PC-3 (cell line): ENCODE data around the gene VPS13C. TPM values are rescaled to one million over a fixed set of nuclear protein-coding genes. Genes with fewer than 3 reads are reported as not detected.

Experiments used
- ATAC-seq: fragments of 200-7000 bp; cut with Tn5 transposase; 2 replicates; pipeline ENCODE4 v1.9.1; 2020; ENCODE audit warnings: mild to moderate bottlenecking, moderate library complexity
- BruUV-seq: library from RNA; stranded (reverse); fragments of 400-500 nt; replicated peaks from 2 replicates; lab custom pipeline; 2021; lab: Mats Ljungman, UMichigan
- CTCF ChIA-PET: fragments of 300-600 bp; sonication (Branson Sonifier 250); formaldehyde crosslinking; loops from one replicate; lab custom pipeline; 2022; ENCODE audit warnings: antibody characterized with exemption; lab: Charles Lee
- POLR2A ChIA-PET: fragments of 300-600 bp; sonication (Branson Sonifier 250); formaldehyde crosslinking; loops from one replicate; lab custom pipeline; 2022; ENCODE audit warnings: antibody characterized with exemption; ENCODE audit not compliant: unreplicated experiment; lab: Charles Lee
- DNase-seq: peaks from one replicate; pipeline ENCODE4 v3.0.0-alpha.2; 2015
- H2AFZ ChIP-seq: fragments of 300-600 bp; sonication (generic); 2 replicates; pipeline ENCODE4 v1.6.0; 2016; ENCODE audit warnings: antibody characterized with exemption, low read length
- H3F3A ChIP-seq: fragments of 300-600 bp; sonication (generic); one replicate; pipeline ENCODE4 v1.6.0; 2017; ENCODE audit warnings: antibody characterized with exemption, low read length, control low read depth, mild to moderate bottlenecking; ENCODE audit not compliant: unreplicated experiment
- H3K27ac ChIP-seq: fragments of 300-600 bp; sonication (generic); 2 replicates; pipeline ENCODE4 v1.5.1; 2016; ENCODE audit warnings: mild to moderate bottlenecking, low read length
- H3K27me3 ChIP-seq: fragments of 300-600 bp; sonication (generic); 2 replicates; pipeline ENCODE4 v1.6.1; 2016; ENCODE audit warnings: low read length, mixed read lengths
- H3K36me3 ChIP-seq: fragments of 300-600 bp; sonication (generic); 2 replicates; pipeline ENCODE4 v1.6.1; 2016; ENCODE audit warnings: low read depth, mixed run types, low read length, mixed read lengths
- H3K4me1 ChIP-seq: fragments of 300-600 bp; sonication (generic); 2 replicates; pipeline ENCODE4 v1.5.1; 2016; ENCODE audit warnings: low read length; ENCODE audit not compliant: insufficient read depth
- H3K4me2 ChIP-seq: fragments of 300-600 bp; sonication (generic); 2 replicates; pipeline ENCODE4 v1.6.0; 2016; ENCODE audit warnings: low read length
- H3K4me3 ChIP-seq: fragments of 300-600 bp; sonication (generic); 2 replicates; pipeline ENCODE4 v1.5.1; 2016; ENCODE audit warnings: mild to moderate bottlenecking, low read length, mixed read lengths
- H3K79me2 ChIP-seq: fragments of 300-600 bp; sonication (generic); 2 replicates; pipeline ENCODE4 v1.6.1; 2017; ENCODE audit warnings: low read length, mixed read lengths
- H3K9ac ChIP-seq: fragments of 300-600 bp; sonication (generic); 2 replicates; pipeline ENCODE4 v1.6.0; 2016; ENCODE audit warnings: mild to moderate bottlenecking, low read length
- H3K9me2 ChIP-seq: fragments of 300-600 bp; sonication (generic); replicated peaks from 2 replicates; pipeline ENCODE4 v1.6.1; 2016; ENCODE audit warnings: mixed run types, low read length, mixed read lengths
- H3K9me3 ChIP-seq: fragments of 300-600 bp; sonication (generic); 2 replicates; pipeline ENCODE4 v1.6.1; 2016; ENCODE audit warnings: low read length, mixed read lengths
- H4K20me1 ChIP-seq: fragments of 300-600 bp; sonication (generic); 2 replicates; pipeline ENCODE4 v1.6.1; 2016; ENCODE audit warnings: low read length, mixed read lengths
- CTCF ChIP-seq: fragments of 300-600 bp; sonication (generic); conservative IDR thresholded peaks from 2 replicates; pipeline ENCODE4 v1.5.1; 2017; ENCODE audit warnings: antibody characterized with exemption, low read depth, mild to moderate bottlenecking, low read length
- EZH2 ChIP-seq: fragments of 300-600 bp; sonication (generic); IDR thresholded peaks from one replicate; pipeline ENCODE4 v1.6.1; 2017; ENCODE audit warnings: antibody characterized with exemption, mild to moderate bottlenecking, low read length; ENCODE audit not compliant: unreplicated experiment
- EZH2phosphoT487 ChIP-seq: fragments of 300-600 bp; sonication (generic); IDR thresholded peaks from 2 replicates; pipeline ENCODE4 v1.6.1; 2018; ENCODE audit warnings: mild to moderate bottlenecking, antibody characterized with exemption, low read length, borderline replicate concordance
- intact Hi-C: fragments of 100-400 bp; cut with micrococcal nuclease; formaldehyde crosslinking; loops from 2 replicates; pipeline ENCODE4 v1.9.0; 2023
- total RNA-seq: library from RNA; depleted of rRNA; stranded (reverse); fragments of >200 nt; gene quantifications from 2 replicates; pipeline ENCODE4 v1.2.3, GENCODE V29; 2014

Gene VPS13C
- total RNA-seq, 1 experiment from 2014 or later, result 11.4 TPM

GRCh38 chr15:62068810-62069167 is 8.5 kb upstream of the VPS13C start:
- no peak for ATAC-seq
- peaks cover 7% of the 10 kb centered on the region for H3K27me3 ChIP-seq
- H3K9ac ChIP-seq, result peak overlapping the region; percentile 10; the same call in 1 of the 2 replicates
- intact Hi-C loops, result loop anchor here (10.0 kb wide), 1 partner anchor 84 kb away; no protein-coding TSS in a partner anchor
- no peak for DNase-seq
- H3K27ac ChIP-seq, result no peak overlapping the region
- no peaks in the 10 kb centered on the region for H3F3A ChIP-seq
- H3K4me1 ChIP-seq, result peaks cover 26% of the 10 kb centered on the region
- H3K79me2 ChIP-seq, result no peaks in the 10 kb centered on the region
- H4K20me1 ChIP-seq, result no peaks in the 10 kb centered on the region
- no peak for TF ChIP-seq EZH2phosphoT487
- TF ChIP-seq EZH2, result no peak
- no peak for TF ChIP-seq CTCF
- peak overlapping the region; percentile 76 for H3K4me2 ChIP-seq
- H3K9me3 ChIP-seq, result no peaks in the 10 kb centered on the region
- no peaks in the 10 kb centered on the region for H3K36me3 ChIP-seq
- H3K9me2 ChIP-seq, result no peaks in the 10 kb centered on the region
- peak overlapping the region; percentile 68 for H2AFZ ChIP-seq
- BruUV-seq, result no TSS peak
- peak overlapping the region; percentile 64 for H3K4me3 ChIP-seq
- ChIA-PET CTCF (no interaction called here), POLR2A (no interaction called here)

GRCh38 chr15:62068071-62068809 is 8.0 kb upstream of the VPS13C start:
- BruUV-seq, result no TSS peak
- ATAC-seq (peak; percentile 59), DNase-seq (peak; percentile 22)
- peak overlapping the region; percentile 10; the same call in 1 of the 2 replicates for H3K9ac ChIP-seq
- H3K4me3 ChIP-seq, result peak overlapping the region; percentile 64
- H3K79me2 ChIP-seq, result no peaks in the 10 kb centered on the region
- no peaks in the 10 kb centered on the region for H4K20me1 ChIP-seq
- H2AFZ ChIP-seq, result peak overlapping the region; percentile 68
- no peaks in the 10 kb centered on the region for H3K9me3 ChIP-seq
- ChIA-PET CTCF (no interaction called here), POLR2A (no interaction called here)
- no peak overlapping the region for H3K27ac ChIP-seq
- H3K4me2 ChIP-seq, result peak overlapping the region; percentile 76
- TF ChIP-seq CTCF (peak; percentile 24; the same call in 1 of the 2 replicates), EZH2 (no peak)
- H3K9me2 ChIP-seq, result no peaks in the 10 kb centered on the region
- peaks cover 7% of the 10 kb centered on the region for H3K27me3 ChIP-seq
- H3F3A ChIP-seq, result no peaks in the 10 kb centered on the region
- intact Hi-C loops, result loop anchor here (10.0 kb wide), 1 partner anchor 83 kb away; no protein-coding TSS in a partner anchor
- peaks cover 30% of the 10 kb centered on the region for H3K4me1 ChIP-seq
- H3K36me3 ChIP-seq, result no peaks in the 10 kb centered on the region

DNA sequence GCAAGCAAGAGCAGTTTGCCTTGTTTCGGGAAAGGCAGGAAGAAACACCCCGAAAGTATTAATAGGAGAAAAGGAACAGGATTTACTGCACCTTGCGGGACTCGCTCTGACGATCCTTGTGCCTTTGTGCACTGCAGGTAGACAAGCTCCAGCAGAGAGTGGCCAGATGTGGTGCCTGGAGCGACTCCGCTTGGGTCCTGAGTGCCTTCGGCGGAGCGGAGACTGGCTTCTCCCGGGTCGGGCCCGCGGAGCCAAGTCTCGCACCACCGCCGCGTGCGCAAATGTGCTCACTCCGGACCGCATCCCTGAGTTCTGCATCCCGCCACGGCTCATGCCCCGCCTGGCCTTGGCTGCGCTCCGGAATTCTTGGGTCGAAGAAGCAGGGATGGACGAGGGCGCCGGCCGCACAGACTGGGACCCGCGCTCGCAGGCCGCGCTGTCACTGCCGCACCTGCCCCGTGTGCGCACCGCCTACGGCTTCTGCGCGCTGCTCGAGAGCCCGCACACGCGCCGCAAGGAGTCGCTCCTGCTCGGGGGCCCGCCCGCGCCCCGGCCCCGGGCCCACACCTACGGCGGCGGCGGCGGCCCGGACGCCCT is 7.3 kb upstream of the VPS13C start:
- Histone ChIP-seq H2AFZ (peak overlapping the region; percentile 63), H3K36me3 (no peaks in the 10 kb centered on the region), H3K27me3 (peaks cover 7% of the 10 kb centered on the region), H3K27ac (no peak overlapping the region), H3K4me3 (peak overlapping the region; percentile 60), H4K20me1 (no peaks in the 10 kb centered on the region), H3K9me2 (no peaks in the 10 kb centered on the region), H3K4me1 (peaks cover 30% of the 10 kb centered on the region), H3K4me2 (peak overlapping the region; percentile 88), H3K79me2 (no peaks in the 10 kb centered on the region), H3K9ac (no peak overlapping the region), H3F3A (no peaks in the 10 kb centered on the region), H3K9me3 (no peaks in the 10 kb centered on the region)
- CTCF ChIA-PET, result no interaction called here
- DNase-seq (peak; percentile 11), ATAC-seq (peak; percentile 10; the same call in 1 of the 2 replicates)
- no TSS peak for BruUV-seq
- TF ChIP-seq CTCF (no peak), EZH2 (no peak), EZH2phosphoT487 (no peak)
- POLR2A ChIA-PET, result no interaction called here
- intact Hi-C loops, result loop anchor here (10.0 kb wide), 1 partner anchor 83 kb away; no protein-coding TSS in a partner anchor
